HepG2 (cell line): ENCODE measurements around the gene ZSCAN20. TPM values are rescaled to one million over a fixed set of nuclear protein-coding genes. Genes with fewer than 3 reads are reported as not detected.

ENCODE experiments used
- ATAC-seq: fragments of 200-7000 bp; cut with Tn5 transposase; 3 replicates; pipeline ENCODE4 v1.9.1; 2020; ENCODE audit warnings: mild to moderate bottlenecking, moderate library complexity
- BruUV-seq: library from RNA; stranded (reverse); fragments of 400-500 nt; replicated peaks from 2 replicates; lab custom pipeline; 2021; lab: Mats Ljungman, UMichigan
- CTCF ChIA-PET: fragments of 300-600 bp; formaldehyde crosslinking; extraction: SDS; loops from one replicate; lab custom pipeline; 2021; ENCODE audit warnings: low total read pairs, inconsistent platforms, low intra/inter-chr PET ratio; lab: Yijun Ruan, JAX
- POLR2A ChIA-PET: fragments of 350-600 bp; sonication (Branson Sonifier 250); formaldehyde crosslinking; loops from one replicate; lab custom pipeline; 2020; ENCODE audit warnings: antibody characterized with exemption, inconsistent platforms; lab: Yijun Ruan, JAX
- DNase-seq: peaks from one replicate; pipeline ENCODE4 v3.0.0-alpha.2; 2015; ENCODE audit warnings: low spot score
- FAIRE-seq: peaks from 3 replicates; lab custom pipeline; 2011; peaks lifted over from hg19 to GRCh38; lab: Jason Lieb, UNC
- H2AFZ ChIP-seq: one replicate; pipeline ENCODE4 v1.6.1; 2011; ENCODE audit warnings: low read length, inconsistent platforms
- H3K27ac ChIP-seq: fragments of 300-600 bp; 3 replicates; pipeline ENCODE4 v1.8.0; 2011; ENCODE audit warnings: mixed run types, mild to moderate bottlenecking, mixed read lengths, low read length, inconsistent platforms; ENCODE audit not compliant: insufficient read depth; ENCODE audit errors: extremely low read length
- H3K27me3 ChIP-seq, 2 experiments: fragments of 200-600 bp in 1 of 2; 2 replicates in 1 of 2; 3 replicates in 1 of 2; pipeline versions ENCODE4 v1.6.0 to v1.8.0; 2011; ENCODE audit warnings: low read length in 2 of 2, mild to moderate bottlenecking in 2 of 2, moderate library complexity in 2 of 2, inconsistent platforms in 1 of 2; ENCODE audit not compliant: insufficient read depth in 2 of 2, control insufficient read depth in 1 of 2
- H3K36me3 ChIP-seq, 2 experiments: fragments of 200-600 bp in 1 of 2; replicated peaks in 1 of 2; 2 replicates in 1 of 2; 3 replicates in 1 of 2; pipeline versions ENCODE4 v1.5.1 to v1.8.0; 2011; ENCODE audit warnings: low read length in 2 of 2, inconsistent platforms in 1 of 2; ENCODE audit not compliant: insufficient read depth in 2 of 2, control insufficient read depth in 1 of 2
- H3K4me1 ChIP-seq: 2 replicates; pipeline ENCODE4 v1.5.1; 2012; ENCODE audit warnings: low read length, inconsistent platforms; ENCODE audit not compliant: insufficient read depth
- H3K4me2 ChIP-seq: 2 replicates; pipeline ENCODE4 v1.6.0; 2011; ENCODE audit warnings: low read depth, low read length, inconsistent platforms
- H3K4me3 ChIP-seq, 3 experiments: fragments of 200-600 bp in 1 of 3; sonication (generic), shearing (Covaris generic) in 1 of 3; replicated peaks in 1 of 3; 2 replicates each; pipeline ENCODE4 v1.5.1; 2011 to 2016; ENCODE audit warnings: low read length in 3 of 3, inconsistent platforms in 2 of 3, low read depth in 2 of 3, mild to moderate bottlenecking in 2 of 3, control low read depth in 1 of 3, mixed read lengths in 1 of 3; ENCODE audit not compliant: insufficient read depth in 1 of 3
- H3K79me2 ChIP-seq: one replicate; pipeline ENCODE4 v1.6.1; 2011; ENCODE audit warnings: low read length, inconsistent platforms; ENCODE audit not compliant: insufficient read depth
- H3K9ac ChIP-seq: 2 replicates; pipeline ENCODE4 v1.6.0; 2011; ENCODE audit warnings: mild to moderate bottlenecking, low read depth, low read length, inconsistent platforms; ENCODE audit not compliant: insufficient read depth
- H3K9me3 ChIP-seq: 2 replicates; pipeline ENCODE4 v1.5.1; 2012; ENCODE audit warnings: mild to moderate bottlenecking, low read length
- H4K20me1 ChIP-seq: 2 replicates; pipeline ENCODE4 v1.6.0; 2011; ENCODE audit warnings: inconsistent platforms, mild to moderate bottlenecking, low read length, moderate library complexity; ENCODE audit not compliant: insufficient read depth
- ASH2L ChIP-seq: fragments of 300-600, 200-600 bp; sonication (generic); IDR thresholded peaks from 2 replicates; pipeline ENCODE4 v1.7.0; 2017; ENCODE audit warnings: low read depth, mild to moderate bottlenecking, moderate library complexity, mixed read lengths, low read length; ENCODE audit not compliant: insufficient read length
- CTCF ChIP-seq: sonication (generic); formaldehyde crosslinking; IDR thresholded peaks from 2 replicates; pipeline ENCODE4 v1.5.0; 2020; ENCODE audit warnings: mild to moderate bottlenecking, missing genetic modification reagents, moderate library complexity
- JDP2 ChIP-seq: sonication (generic); formaldehyde crosslinking; IDR thresholded peaks from 2 replicates; pipeline ENCODE4 v1.8.1; 2022; ENCODE audit warnings: missing genetic modification reagents, borderline replicate concordance
- RARG ChIP-seq: sonication (generic); formaldehyde crosslinking; IDR thresholded peaks from 2 replicates; pipeline ENCODE4 v1.4.0; 2020; ENCODE audit warnings: low read depth, mild to moderate bottlenecking, missing genetic modification reagents
- ZFP90 ChIP-seq: sonication (generic); formaldehyde crosslinking; IDR thresholded peaks from 2 replicates; pipeline ENCODE4 v1.8.0; 2022; ENCODE audit warnings: missing genetic modification reagents, mild to moderate bottlenecking, inconsistent platforms, borderline replicate concordance
- ZNF580 ChIP-seq: IDR thresholded peaks from 2 replicates; pipeline ENCODE4 v1.6.1; 2016; ENCODE audit warnings: low read depth, borderline replicate concordance
- ZNF629 ChIP-seq: sonication (generic); formaldehyde crosslinking; conservative IDR thresholded peaks from 2 replicates; pipeline ENCODE4 v1.5.0; 2020; ENCODE audit warnings: missing genetic modification reagents
- ZNF672 ChIP-seq: sonication (generic); formaldehyde crosslinking; IDR thresholded peaks from 2 replicates; pipeline ENCODE4 v1.8.1; 2022; ENCODE audit warnings: missing genetic modification reagents
- ZNF724P ChIP-seq: sonication (generic); formaldehyde crosslinking; IDR thresholded peaks from 2 replicates; pipeline ENCODE4 v1.8.0; 2022; ENCODE audit warnings: missing genetic modification reagents, borderline replicate concordance
- WGBS: methylation state at CpG from one replicate; pipeline ENCODE4 v1.1.6; 2017; ENCODE audit warnings: low lambda C conversion rate; 5-methylcytosine and 5-hydroxymethylcytosine counted together
- in situ Hi-C: cut with HindIII; loops from 2 replicates; pipeline ENCODE4 v1.10.0; 2017; ENCODE audit warnings: low pct_unique_long_range_greater_than_20kb; ENCODE audit not compliant: extremely low pct_ligation_motif_present
- intact Hi-C: fragments of 100-400 bp; cut with micrococcal nuclease; formaldehyde crosslinking; loops from one replicate; pipeline ENCODE4 v1.10.0; 2022; ENCODE audit not compliant: unreplicated experiment
- polyA plus RNA-seq, 8 experiments: library from polyadenylated mRNA; depleted of rRNA in 3 of 8; stranded (reverse) in 7 of 8; unstranded in 1 of 8; fragments of >200 nt; fragmentation: Illumina TruSeq in 4 of 8; extraction: Trizol in 4 of 8; gene quantifications; 2 replicates each; pipeline versions ENCODE4 v1.2.1 to v1.2.3, GENCODE V29; 2011 to 2016; ENCODE audit warnings: low read depth in 4 of 8, missing spikeins in 1 of 8, mixed read lengths in 1 of 8; ENCODE audit not compliant: insufficient read depth in 1 of 8
- total RNA-seq, 5 experiments: library from RNA; depleted of rRNA; stranded (reverse); fragments of >200 nt; fragmentation: Illumina TruSeq; extraction: Trizol; gene quantifications; 2 replicates each; pipeline ENCODE4 v1.2.3, GENCODE V29; 2016; ENCODE audit warnings: low read depth in 1 of 5

ZSCAN20 gene
- total and polyA plus RNA-seq, 2 of the 13 experiments (the other 11 are each of a cell fraction or from before 2014, with no cell fraction given): 1.1 to 2.8 TPM

GRCh38 chr1:33532250-33532649, 59.8 kb downstream of the ZSCAN20 start:
- intact Hi-C loops (no loop called here), in situ Hi-C loops (no loop called here)
- H3K9me3 ChIP-seq: no peaks in the 10 kb centered on the region
- no TSS peak for BruUV-seq
- ChIA-PET POLR2A (no interaction called here), CTCF (no interaction called here)
- FAIRE-seq (no peak), ATAC-seq (no peak), DNase-seq (no peak)
- H3K9ac ChIP-seq: no peak overlapping the region
- WGBS: 29% methylated on average over 3 of the region's 3 CpGs
- H3K4me2 ChIP-seq: no peak overlapping the region
- no peaks in the 10 kb centered on the region for H4K20me1 ChIP-seq
- no peaks in the 10 kb centered on the region for H3K4me1 ChIP-seq
- H2AFZ ChIP-seq: no peak overlapping the region
- TF ChIP-seq ASH2L (no peak), ZNF724P (CRISPR knock-in tag) (no peak), CTCF (CRISPR knock-in tag) (no peak), ZNF629 (CRISPR knock-in tag) (no peak), ZNF672 (CRISPR knock-in tag) (no peak), ZFP90 (no peak), ZNF580 (CRISPR knock-in tag) (no peak), RARG (no peak), JDP2 (CRISPR knock-in tag) (no peak)
- peaks cover 0 to 26% of the 10 kb centered on the region in 2 experiments; a peak in 3 of 5 replicates for H3K27me3 ChIP-seq
- H3K36me3 ChIP-seq: no peaks in the 10 kb centered on the region
- no peak overlapping the region for H3K27ac ChIP-seq
- no peak overlapping the region for H3K4me3 ChIP-seq
- no peaks in the 10 kb centered on the region for H3K79me2 ChIP-seq
